Measurements from ENCODE around the gene UBD. TPM values are rescaled to one million over a fixed set of nuclear protein-coding genes. Genes with fewer than 3 reads are reported as not detected.

Gene UBD
- total RNA-seq (2022; extraction: Qiagen RNA extraction; ENCODE audit: low read depth) = 0.35 to 0.74 TPM (median 0.53 TPM) in 5 replicates

DNA sequence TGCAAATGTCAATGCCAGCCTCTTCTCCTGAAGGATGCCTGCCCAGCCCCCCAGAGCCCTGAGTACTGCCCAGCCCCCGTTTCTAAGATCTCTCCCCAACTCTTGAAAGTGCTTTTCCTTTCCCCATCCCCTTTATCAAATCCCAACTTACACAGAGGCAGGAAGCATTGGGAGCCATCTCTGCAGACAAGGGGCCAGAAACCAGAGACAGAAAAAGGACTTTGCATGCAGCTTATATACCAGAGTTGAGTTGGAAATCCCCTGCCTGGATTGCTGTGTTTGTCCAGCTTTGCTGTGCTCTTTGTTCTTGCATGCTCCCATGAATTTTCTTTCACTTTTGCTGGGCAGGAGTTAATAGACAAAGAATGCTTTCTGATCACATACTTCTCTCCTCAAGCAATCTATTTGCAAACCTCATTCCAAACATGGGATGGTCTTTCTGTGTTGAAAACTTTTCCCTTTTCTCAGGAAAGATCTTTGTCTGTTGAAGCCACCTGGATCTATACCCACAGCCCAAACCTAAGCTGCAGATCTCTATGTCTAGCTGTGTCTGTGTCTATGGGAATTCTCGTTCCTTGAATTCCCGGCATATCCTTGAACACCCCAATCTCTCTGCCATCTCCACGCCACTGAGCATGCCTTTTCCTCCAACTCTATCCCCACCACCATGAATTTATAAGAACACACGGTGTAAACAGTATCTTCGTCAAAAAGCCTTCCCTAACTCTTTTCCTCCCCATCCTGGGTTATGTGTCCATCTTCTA is at the start of gene UBD:
Gene UBD, minus strand, starts transcription at position 209 of the 764 bp plus-strand sequence. Its CDS starts 31 bp downstream, at position 178.

DNA sequence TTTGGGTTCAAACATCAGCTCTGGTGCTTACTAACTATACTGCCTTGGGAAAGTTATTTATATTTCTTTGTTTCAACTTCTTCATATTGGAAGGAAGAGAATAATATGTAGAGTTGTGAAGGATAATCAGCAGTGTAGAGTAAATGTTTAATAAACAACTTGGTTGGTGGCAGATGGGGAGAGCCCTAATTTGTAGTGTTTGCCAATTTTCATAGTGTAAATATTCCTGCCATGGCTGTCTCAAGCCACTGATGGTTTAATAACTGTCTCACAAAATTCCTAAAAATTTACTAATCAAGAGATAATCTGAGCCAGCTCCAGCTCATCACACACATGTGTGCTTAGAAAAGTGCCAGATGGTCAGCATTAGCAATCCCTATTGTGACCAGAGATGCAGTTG is 25.3 kb upstream of the UBD start, which contains the start of gene OR2H2:
Gene OR2H2, plus strand, starts transcription at position 301 of the 400 bp plus-strand sequence. CDS start 2,824 bp downstream, outside the sequence.

Other genes starting within 250 kb of the UBD start
- not detected in 5 replicates for gene OR5V1, start 190.9 kb downstream of the UBD start, total RNA-seq (2022; extraction: Qiagen RNA extraction; ENCODE audit: low read depth)
- gene OR12D3, start 184.4 kb downstream of the UBD start, total RNA-seq (2022; extraction: Qiagen RNA extraction; ENCODE audit: low read depth) = not detected in 5 replicates
- gene OR12D2, start 164.1 kb downstream of the UBD start, total RNA-seq (2022; extraction: Qiagen RNA extraction; ENCODE audit: low read depth) = not detected in 5 replicates
- gene OR12D1, start 144.8 kb downstream of the UBD start, total RNA-seq (2022; extraction: Qiagen RNA extraction; ENCODE audit: low read depth) = not detected in 5 replicates
- gene OR10C1, start 120.4 kb downstream of the UBD start, total RNA-seq (2022; extraction: Qiagen RNA extraction; ENCODE audit: low read depth) = not detected in 5 replicates
- gene OR11A1, start 102.7 kb downstream of the UBD start, total RNA-seq (2022; extraction: Qiagen RNA extraction; ENCODE audit: low read depth) = not detected in 5 replicates
- not detected in 5 replicates for gene OR2H1, start 102.6 kb downstream of the UBD start, total RNA-seq (2022; extraction: Qiagen RNA extraction; ENCODE audit: low read depth)
- gene MAS1L, start 71.8 kb downstream of the UBD start, total RNA-seq (2022; extraction: Qiagen RNA extraction; ENCODE audit: low read depth) = not detected in 5 replicates
- not detected in 5 replicates for gene OR2H2, start 25.4 kb upstream of the UBD start, total RNA-seq (2022; extraction: Qiagen RNA extraction; ENCODE audit: low read depth)
- gene GABBR1, start 73.5 kb upstream of the UBD start, total RNA-seq (2022; extraction: Qiagen RNA extraction; ENCODE audit: low read depth) = 3.7 to 8.2 TPM (median 5.7 TPM) in 5 replicates
- gene MOG, start 97.4 kb upstream of the UBD start, total RNA-seq (2022; extraction: Qiagen RNA extraction; ENCODE audit: low read depth) = not detected in 5 replicates
- gene ZFP57, start 121.4 kb upstream of the UBD start, total RNA-seq (2022; extraction: Qiagen RNA extraction; ENCODE audit: low read depth) = not detected in 5 replicates
- 2.5 to 7.5 TPM (median 4.9 TPM) in 5 replicates for gene HLA-F, start 163.7 kb upstream of the UBD start, total RNA-seq (2022; extraction: Qiagen RNA extraction; ENCODE audit: low read depth)

All from A549 treated with ZK216348 at 1 μM for 4 hours (cell line).